Activated CD8-positive, alpha-beta memory T cell treated with anti-CD3 and anti-CD28 coated beads for 48 hours (primary cell): Measurements from ENCODE around the gene SASH1.

ENCODE experiments used
- DNase-seq, 3 experiments: peaks; one replicate each; pipeline ENCODE4 v3.0.0-alpha.2; 2020; ENCODE audit warnings: low read depth in 2 of 3, low spot score in 2 of 3

The SASH1 gene

GRCh38 chr6:148401571-148401970 lies 58.9 kb downstream of the SASH1 start:
- no peak for DNase-seq

DNA sequence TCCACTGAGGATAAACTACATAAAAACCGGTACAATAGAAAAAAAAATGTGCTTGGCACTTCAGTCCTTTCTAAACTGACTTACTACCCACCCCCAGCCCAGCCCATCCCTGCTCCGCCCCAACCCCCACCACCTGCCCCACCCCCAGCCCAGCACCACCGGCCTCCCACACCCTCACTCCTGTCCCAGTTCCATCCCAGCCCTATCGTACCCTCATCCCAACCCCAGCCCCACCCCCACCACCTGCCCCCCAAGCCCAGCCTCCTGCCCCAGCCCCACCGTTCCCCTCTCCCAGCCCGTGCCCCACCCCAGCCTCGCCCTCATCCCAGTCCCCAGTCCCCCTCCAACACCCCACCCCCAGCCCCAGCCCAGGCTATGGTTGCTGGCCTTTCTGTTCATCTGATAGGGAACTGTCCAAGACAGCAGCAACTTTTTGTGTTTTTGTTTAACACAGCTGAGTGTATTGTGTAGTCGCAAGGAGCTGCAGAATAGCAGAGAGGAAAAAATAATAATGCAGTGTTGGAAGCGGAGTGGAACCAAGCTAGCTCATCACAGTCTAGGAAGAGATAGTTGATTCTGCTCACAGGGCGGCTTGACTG lies 61.9 kb downstream of the SASH1 start:
- no peak for DNase-seq

- DNase-seq = no peak
Observed at GRCh38 chr6:148405894-148406293, 63.3 kb downstream of the SASH1 start.

- no peak for DNase-seq
Observed at GRCh38 chr6:148406579-148407371, 64.1 kb downstream of the SASH1 start.

GRCh38 chr6:148407372-148407771 lies 64.7 kb downstream of the SASH1 start:
- DNase-seq = no peak

- DNase-seq = no peak
Observed at GRCh38 chr6:148413321-148414091, 70.9 kb downstream of the SASH1 start.

GRCh38 chr6:148414092-148414489 lies 71.5 kb downstream of the SASH1 start:
- DNase-seq = no peak

GRCh38 chr6:148414836-148415235 lies 72.2 kb downstream of the SASH1 start:
- DNase-seq = no peak

DNA sequence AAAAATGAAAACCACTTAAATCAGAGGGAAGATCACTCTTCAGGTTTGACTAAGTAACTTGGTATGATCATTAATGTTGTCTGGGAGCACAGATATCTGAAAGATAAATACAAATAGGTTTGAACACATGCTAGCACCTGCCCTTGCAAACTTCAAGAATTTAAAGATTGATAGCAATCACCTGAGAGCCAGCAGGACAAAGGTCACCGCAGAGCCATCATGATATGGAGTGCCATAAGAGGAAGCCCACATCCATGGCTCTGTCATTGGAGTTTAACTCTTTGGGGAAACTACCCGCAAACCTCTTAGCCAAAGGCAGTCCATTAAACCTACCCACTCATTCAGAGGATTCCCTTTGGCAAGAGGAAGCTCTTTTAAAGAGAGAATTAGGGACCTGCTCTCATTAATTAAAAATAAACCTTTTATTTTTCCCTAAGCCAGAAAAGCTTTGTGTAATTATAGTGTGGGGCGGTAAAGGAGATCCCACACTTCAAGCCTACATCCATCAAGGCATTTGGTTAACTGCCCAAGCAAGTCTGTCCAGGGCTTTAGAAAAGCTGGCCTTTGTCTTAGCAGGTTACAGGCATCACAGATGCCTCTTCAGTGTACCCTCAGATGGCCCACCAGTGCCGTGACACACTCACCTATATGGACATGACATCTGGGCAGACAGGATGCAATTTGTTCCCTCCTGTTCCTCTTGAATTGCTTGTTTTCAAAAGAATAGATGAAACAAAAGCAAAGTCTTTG lies 73.0 kb downstream of the SASH1 start:
- no peak for DNase-seq

DNA sequence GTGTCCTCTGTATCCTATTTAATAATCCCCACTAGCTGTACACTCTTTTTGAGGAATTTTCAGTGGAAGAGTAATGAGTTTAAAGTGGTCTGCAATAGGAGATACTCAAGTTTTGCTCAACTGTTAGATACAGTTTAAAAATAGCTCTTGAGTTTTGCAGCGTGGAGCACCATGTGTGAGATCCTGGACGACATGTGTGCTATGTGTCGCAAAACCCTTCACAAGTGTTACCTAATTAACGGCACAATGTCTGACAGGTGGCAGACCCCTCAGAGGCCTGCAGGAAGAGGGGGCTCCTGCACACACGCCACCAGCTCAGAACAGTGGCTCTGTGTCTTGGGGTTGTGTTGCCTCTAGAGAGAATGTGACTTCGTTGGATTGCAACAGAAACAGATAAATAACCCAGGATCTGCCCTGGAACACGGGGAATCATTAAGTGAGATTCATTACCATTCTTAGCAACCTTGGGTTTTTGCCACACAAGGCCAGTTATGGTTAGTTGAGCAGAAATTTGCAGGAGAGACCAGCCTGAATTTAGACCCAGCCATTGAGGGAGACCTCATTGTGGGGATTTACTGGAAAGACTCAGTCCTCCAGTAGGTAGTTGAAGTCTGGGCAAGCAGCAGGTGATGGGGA lies 73.8 kb downstream of the SASH1 start:
- DNase-seq = no peak

- DNase-seq = no peak
Observed at GRCh38 chr6:148417045-148417444, 74.4 kb downstream of the SASH1 start.

- no peak for DNase-seq
Observed at GRCh38 chr6:148419430-148419829, 76.8 kb downstream of the SASH1 start.

DNA sequence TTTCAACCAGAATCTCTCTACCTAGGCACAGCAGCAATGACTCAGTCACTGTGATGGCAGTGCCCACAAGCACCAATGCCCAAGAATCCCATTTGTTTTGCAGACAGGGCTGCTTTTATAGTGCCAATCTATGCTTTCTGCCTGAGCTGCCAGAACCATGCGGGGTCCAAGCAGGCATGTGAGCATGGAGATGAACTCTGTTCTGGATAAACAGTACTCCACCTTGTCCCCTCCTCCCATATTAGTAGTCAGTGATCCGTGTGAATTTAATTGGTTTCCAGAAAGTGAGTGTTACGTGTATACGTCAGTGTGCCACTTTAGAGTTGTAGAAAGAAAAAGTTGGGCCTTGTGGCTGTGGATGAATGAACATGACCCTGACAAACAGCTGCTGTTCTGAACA lies 79.4 kb downstream of the SASH1 start:
- no peak for DNase-seq

DNA sequence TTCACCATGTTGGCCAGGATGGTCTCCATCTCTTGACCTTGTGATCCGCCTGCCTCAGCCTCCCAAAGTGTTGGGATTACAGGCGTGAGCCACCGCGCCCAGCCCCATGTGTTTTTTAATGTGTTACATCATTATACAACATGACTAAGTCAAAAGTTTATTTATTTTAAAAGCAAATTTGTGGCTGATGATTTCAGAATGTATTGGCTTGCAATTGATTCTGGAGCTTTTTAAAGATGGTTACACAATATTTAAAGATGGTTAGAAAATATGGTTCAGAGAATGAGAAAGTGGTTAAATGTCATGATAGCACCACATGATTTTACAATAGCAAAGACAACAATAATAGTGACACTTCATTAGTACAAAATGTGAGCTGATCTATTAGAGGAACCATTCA lies 80.5 kb downstream of the SASH1 start:
- no peak for DNase-seq

GRCh38 chr6:148423601-148424270 lies 81.1 kb downstream of the SASH1 start:
- DNase-seq = no peak

- no peak for DNase-seq
Observed at GRCh38 chr6:148425443-148425842, 82.8 kb downstream of the SASH1 start.

DNA sequence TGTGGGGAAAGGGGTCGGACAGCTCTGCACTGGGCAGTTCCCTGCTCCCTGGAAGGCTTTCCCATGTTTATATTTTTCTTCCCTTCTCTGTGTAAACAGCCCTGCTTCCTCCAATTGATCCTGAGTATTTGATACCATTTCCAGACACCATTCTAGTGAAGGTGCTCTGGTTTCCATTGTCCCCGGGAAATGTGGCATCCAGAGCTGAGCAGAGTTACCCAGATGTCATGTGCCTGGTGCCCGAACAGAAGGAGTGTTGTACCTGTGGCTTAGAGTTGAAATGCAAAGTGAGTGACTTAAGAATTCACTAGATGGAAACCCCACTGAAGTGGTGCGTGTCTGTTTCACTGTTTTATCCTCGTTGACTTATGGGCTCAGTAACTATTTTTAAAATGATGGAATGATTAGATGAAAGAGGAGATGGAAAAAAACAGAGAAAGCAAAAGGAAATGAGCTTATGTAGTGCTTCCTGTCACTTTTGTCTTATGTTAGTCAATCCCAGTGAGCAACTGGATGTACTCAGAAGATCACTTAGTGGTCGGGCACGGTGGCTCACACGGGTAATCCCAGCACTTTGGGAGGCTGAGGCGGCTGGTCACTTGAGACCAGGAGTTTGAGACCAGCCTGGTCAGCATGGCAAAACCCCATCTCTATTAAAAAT lies 83.8 kb downstream of the SASH1 start:
- DNase-seq = no peak

DNA sequence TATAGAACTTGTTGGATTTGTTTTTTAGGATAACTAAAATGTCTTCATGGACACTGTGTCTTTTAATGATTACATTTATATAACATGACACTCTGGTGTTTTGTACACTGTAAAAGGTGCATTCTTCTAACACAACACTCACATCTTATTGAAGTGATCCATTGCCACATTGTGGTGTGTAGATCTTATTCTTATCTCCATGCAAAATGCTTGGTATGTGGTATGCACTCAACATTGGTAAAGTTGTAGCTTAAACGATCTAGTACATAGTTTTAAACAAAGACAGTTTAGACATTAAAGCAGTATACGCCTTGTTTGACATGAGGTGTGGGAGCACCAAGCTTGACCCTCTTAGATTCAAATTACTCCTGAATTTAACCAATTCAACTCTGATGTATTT lies 84.7 kb downstream of the SASH1 start:
- DNase-seq = no peak

DNA sequence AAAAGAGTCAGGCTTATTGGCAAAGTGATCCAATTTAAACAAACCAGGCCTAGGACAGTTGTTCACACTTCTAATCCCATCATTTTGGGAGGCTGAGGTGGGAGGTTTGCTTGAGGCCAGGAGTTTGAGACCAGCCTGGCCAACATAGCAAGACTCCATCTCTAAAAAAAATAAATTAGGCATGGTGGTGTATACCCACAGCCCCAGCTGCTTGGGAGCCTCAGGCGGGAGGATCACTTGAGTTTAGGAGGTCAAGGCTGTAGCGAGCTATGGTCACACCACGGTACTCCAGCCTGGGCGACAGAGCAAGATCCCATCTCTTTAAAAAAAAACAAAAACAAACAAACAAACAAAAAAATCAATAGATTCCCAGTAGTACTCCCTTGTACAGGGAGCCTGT lies 86.8 kb downstream of the SASH1 start:
- DNase-seq = no peak

DNA sequence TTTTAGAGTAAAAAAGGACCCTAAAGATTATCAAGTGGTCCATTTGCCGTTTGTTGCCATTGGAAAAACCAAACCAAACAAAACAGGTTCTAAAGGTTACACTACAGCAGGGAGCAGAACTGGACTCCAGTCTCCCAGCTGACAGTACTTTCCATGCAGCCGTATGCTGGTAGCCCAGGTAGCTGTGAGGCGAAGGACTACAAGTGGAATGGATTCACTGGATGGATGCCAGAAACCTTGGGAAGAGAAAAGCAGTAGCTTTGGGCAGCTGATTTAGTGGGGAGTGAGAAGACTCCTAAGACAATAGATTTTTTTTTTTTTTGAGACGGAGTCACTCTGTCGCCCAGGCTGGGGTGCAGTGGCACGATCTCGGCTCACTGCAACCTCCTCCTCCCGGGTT lies 88.3 kb downstream of the SASH1 start:
- no peak for DNase-seq
